ENCODE results near the gene COPZ1.

Gene COPZ1

DNA sequence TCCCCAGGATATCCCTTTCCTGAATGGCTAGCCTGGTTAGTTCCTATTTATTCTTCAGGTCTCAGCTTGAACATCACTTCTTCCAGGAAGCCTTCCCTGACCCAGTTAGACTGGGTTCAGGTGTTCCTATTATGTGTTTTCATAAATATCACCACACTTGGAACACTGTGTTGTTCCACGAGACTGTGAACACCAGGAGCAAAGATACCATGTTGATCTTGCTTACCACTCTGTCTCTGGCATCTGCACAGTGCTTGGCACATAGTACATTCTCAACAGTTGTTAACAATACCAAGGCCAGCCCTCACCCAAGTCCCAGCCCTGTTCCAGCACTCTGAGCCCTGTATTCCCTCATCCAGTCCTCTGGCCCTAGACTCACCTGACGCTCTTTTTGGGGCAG lies 73.3 kb downstream of the COPZ1 start:
- TF ChIP-seq CTCF (IDR thresholded peaks at IDR 0.05; ENCODE audit: low read depth, low read length): no peak
- H3K4me3 ChIP-seq (ENCODE audit: low read depth, low read length): no peak overlapping the region

DNA sequence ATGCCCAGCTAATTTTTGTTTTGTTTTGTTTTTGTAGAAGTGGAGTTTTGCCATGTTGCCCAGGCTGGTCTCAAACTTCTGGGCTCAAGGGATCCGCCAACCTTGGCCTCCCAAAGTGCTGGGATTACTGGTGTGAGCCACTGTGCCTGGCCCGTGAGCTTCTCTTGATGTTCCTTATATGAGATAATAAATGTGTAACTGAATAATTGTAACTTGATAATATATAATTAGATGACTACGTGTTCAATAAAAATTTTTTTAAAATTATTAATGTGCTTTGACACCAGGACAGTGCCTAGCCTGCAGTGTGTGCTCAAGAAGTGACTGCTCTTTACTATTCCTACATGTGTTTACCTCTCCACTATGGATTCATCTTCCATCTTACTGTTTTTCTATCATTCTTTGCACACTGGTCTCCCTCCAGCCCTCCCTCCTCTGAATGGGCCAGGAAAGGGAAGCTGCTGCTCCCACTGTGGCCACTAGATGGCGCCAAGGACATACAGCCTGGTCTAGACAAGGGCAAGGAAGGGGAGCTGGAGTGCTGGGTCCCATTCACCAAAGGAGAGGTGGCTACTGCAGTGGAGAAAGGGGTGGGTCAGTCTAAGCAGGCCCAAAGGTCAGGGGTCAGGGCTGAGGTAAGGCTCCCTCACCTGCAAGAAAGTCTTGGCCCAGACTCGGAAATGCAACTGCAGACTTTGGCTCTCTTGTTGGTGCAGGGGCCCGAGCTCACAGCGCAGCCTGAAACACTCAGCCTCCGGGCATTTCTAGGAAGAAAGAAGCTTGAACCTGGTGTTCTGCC lies 74.3 kb downstream of the COPZ1 start:
- peak; percentile 99 for TF ChIP-seq CTCF (IDR thresholded peaks at IDR 0.05; ENCODE audit: low read depth, low read length)
- H3K4me3 ChIP-seq (ENCODE audit: low read depth, low read length): no peak overlapping the region

DNA sequence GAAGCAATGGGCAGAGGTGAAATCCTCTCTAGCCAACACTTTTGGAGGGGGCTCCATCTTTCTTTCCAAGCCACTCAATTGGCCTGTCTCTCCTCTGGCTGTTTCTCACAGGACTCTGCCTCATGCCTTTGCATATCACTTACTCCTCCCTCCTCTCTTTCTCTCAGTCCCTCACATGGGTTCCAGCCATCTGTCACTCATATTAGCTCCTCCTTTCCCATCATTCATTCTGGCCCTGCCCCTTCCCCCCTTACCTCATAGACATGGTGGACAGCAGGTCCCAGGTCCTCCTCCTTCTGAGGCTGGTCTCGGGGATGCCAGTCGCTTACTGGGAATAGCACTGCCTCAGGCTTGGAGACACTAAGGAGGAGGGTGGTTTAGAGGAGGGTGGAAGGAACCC lies 76.2 kb downstream of the COPZ1 start:
- no peak for TF ChIP-seq CTCF (IDR thresholded peaks at IDR 0.05; ENCODE audit: low read depth, low read length)
- H3K4me3 ChIP-seq (ENCODE audit: low read depth, low read length): no peak overlapping the region
